Superior temporal gyrus (tissue), 1 donor: Measurements from ENCODE around the gene NACAD.
"Not testable (repeated sequence)": the region's sequence is repeated elsewhere in the genome, so short reads cannot be mapped to it uniquely, and the experiment has no call there.

Source experiments
- DNase-seq: peaks from one replicate; pipeline ENCODE4 v3.0.0-alpha.2; 2016; ENCODE audit errors: extremely low spot score

Gene NACAD

GRCh38 chr7:45055594-45056219 lies 33.1 kb downstream of the NACAD start:
- DNase-seq, result no peak

- no peak for DNase-seq
These were observed 33.8 kb downstream of the NACAD start for GRCh38 chr7:45055016-45055415.

- DNase-seq, result no peak
These were observed 34.3 kb downstream of the NACAD start for GRCh38 chr7:45054442-45054841.

- DNase-seq, result no peak
These were observed 34.8 kb downstream of the NACAD start for GRCh38 chr7:45053941-45054340.

- no peak for DNase-seq
These were observed 35.4 kb downstream of the NACAD start for GRCh38 chr7:45053401-45053800.

- no peak for DNase-seq
These were observed 36.8 kb downstream of the NACAD start for GRCh38 chr7:45052011-45052410.

- DNase-seq, result no peak
These were observed 38.6 kb downstream of the NACAD start for GRCh38 chr7:45050198-45050597.

- no peak for DNase-seq
These were observed 40.0 kb downstream of the NACAD start for GRCh38 chr7:45048748-45049147.

- DNase-seq, result no peak
These were observed 44.4 kb downstream of the NACAD start for GRCh38 chr7:45044338-45044737.

GRCh38 chr7:45039106-45039505 lies 49.7 kb downstream of the NACAD start:
- DNase-seq, result no peak

- no peak for DNase-seq
These were observed 50.9 kb downstream of the NACAD start for GRCh38 chr7:45037876-45038275.

GRCh38 chr7:45036796-45037195 lies 52.0 kb downstream of the NACAD start:
- DNase-seq, result no peak

GRCh38 chr7:45036317-45036716 lies 52.5 kb downstream of the NACAD start:
- no peak for DNase-seq

GRCh38 chr7:45035893-45036292 lies 52.9 kb downstream of the NACAD start:
- DNase-seq, result no peak

GRCh38 chr7:45035371-45035770 lies 53.4 kb downstream of the NACAD start:
- DNase-seq, result no peak

GRCh38 chr7:45034710-45035109 lies 54.1 kb downstream of the NACAD start:
- DNase-seq, result not testable (repeated sequence)

GRCh38 chr7:45033931-45034290 lies 54.9 kb downstream of the NACAD start:
- DNase-seq, result no peak

- no peak for DNase-seq
These were observed 55.4 kb downstream of the NACAD start for GRCh38 chr7:45033261-45033930.

GRCh38 chr7:45032421-45032820 lies 56.3 kb downstream of the NACAD start:
- DNase-seq, result no peak

GRCh38 chr7:45031829-45032228 lies 56.9 kb downstream of the NACAD start:
- no peak for DNase-seq
